ENCODE results near the gene E2F4. TPM values are rescaled to one million over a fixed set of nuclear protein-coding genes. Genes with fewer than 3 reads are reported as not detected.

Gene E2F4
- total and polyA plus RNA-seq, 9 of the 15 experiments (the other 6 are each of a cell fraction or from before 2014, with no cell fraction given): 9.7 to 139 (median 106) TPM

GRCh38 chr16:67183627-67184452 is 8.1 kb upstream of the E2F4 start, which contains the start of gene MATCAP1 (continued):
- TF ChIP-seq ZNF407 (IDR thresholded peaks at IDR 0.05; ENCODE audit: low read depth) (no peak), RUNX1 (IDR thresholded peaks at IDR 0.05; ENCODE audit: low read depth) (no peak), TFE3 (CRISPR knock-in tag; IDR thresholded peaks at IDR 0.05) (no peak), DPF2 (IDR thresholded peaks at IDR 0.05) (peak; percentile 19; the same call in 1 of the 2 replicates), MIER1 (IDR thresholded peaks at IDR 0.05; ENCODE audit: low read depth) (no peak), FOXP4 (CRISPR knock-in tag; IDR thresholded peaks at IDR 0.05; ENCODE audit: borderline replicate concordance) (no peak), FOXO4 (CRISPR knock-in tag; IDR thresholded peaks at IDR 0.05) (no peak), GABPB2 (CRISPR knock-in tag; conservative IDR thresholded peaks at IDR 0.05) (no peak), BRF2 (IDR thresholded peaks at IDR 0.05; ENCODE audit: borderline replicate concordance, insufficient read depth, insufficient read length) (no peak), RBM14 (IDR thresholded peaks at IDR 0.05; ENCODE audit: borderline replicate concordance, insufficient read depth, low read depth, low read length) (no peak)
